NCI-H2081 (cell line): ENCODE results near the gene SMPX.

Source experiments
- DNase-seq, 2 experiments: peaks; one replicate each; lab custom pipeline; 2025; lab: John Stamatoyannopoulos, UW

The SMPX gene

GRCh38 chrX:21657318-21658151 is 100.4 kb downstream of the SMPX start:
- DNase-seq, result no peak

DNA sequence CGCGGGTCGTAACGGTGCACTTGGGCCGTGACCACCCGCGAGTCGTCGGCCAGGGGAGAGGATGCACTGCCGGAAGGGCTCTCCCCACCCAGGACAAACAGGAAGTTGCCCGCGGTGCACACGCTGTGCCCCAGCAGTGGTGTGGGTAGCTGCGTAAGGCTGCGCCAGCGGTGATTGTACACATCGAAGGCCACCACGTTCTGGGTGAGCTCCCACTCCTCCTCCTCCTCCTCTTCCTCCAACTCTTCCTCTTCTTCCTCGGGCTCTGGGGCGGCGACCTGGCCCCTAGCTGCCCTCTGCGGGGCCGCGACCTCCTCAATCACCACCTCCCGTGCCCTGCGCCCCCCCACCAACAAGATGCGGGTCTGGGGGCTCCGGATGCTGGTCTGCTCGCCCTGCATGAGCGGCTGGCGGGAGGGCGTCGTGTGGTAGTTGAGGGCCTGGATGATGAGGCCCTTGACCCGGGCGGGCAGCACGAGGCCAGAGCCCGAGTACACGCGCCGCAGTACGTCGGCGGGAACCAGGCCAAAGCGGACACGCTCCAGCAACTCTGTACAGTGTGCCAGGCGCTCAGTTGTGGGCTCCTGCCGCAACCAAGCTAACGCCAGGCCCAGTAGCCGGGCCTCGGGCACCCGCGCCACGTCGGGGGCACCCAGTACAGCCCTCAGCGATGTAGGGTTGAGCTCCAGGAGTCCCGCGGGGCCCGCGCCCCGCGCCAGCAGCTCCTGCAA is 101.2 kb downstream of the SMPX start:
- DNase-seq, result no peak
